HG03139 (cell line): Measurements from ENCODE around the gene FOXO1.

Source experiments
- ATAC-seq: cut with Tn5 transposase; IDR thresholded peaks from one replicate; pipeline ENCODE4 v1.9.1; 2021; ENCODE audit not compliant: unreplicated experiment

The FOXO1 gene

GRCh38 chr13:40552895-40553294 lies 113.5 kb downstream of the FOXO1 start:
- ATAC-seq: no peak

GRCh38 chr13:40550130-40550529 lies 116.3 kb downstream of the FOXO1 start:
- ATAC-seq: no peak

GRCh38 chr13:40549500-40550094 lies 116.8 kb downstream of the FOXO1 start:
- no peak for ATAC-seq

- no peak for ATAC-seq
These were observed 118.7 kb downstream of the FOXO1 start for GRCh38 chr13:40547591-40548315.

GRCh38 chr13:40546047-40546446 lies 120.4 kb downstream of the FOXO1 start:
- no peak for ATAC-seq

GRCh38 chr13:40540328-40541044 lies 126.0 kb downstream of the FOXO1 start:
- no peak for ATAC-seq

- no peak for ATAC-seq
These were observed 126.7 kb downstream of the FOXO1 start for GRCh38 chr13:40539576-40540327.

- no peak for ATAC-seq
These were observed 129.1 kb downstream of the FOXO1 start for GRCh38 chr13:40537146-40537895.

- no peak for ATAC-seq
These were observed 129.9 kb downstream of the FOXO1 start for GRCh38 chr13:40536443-40537113.

- ATAC-seq: no peak
These were observed 131.1 kb downstream of the FOXO1 start for GRCh38 chr13:40535345-40535836.

GRCh38 chr13:40534456-40534855 lies 132.0 kb downstream of the FOXO1 start:
- no peak for ATAC-seq

GRCh38 chr13:40533072-40533471 lies 133.4 kb downstream of the FOXO1 start:
- no peak for ATAC-seq

GRCh38 chr13:40530961-40531360 lies 135.5 kb downstream of the FOXO1 start:
- ATAC-seq: no peak

- ATAC-seq: no peak
These were observed 137.6 kb downstream of the FOXO1 start for GRCh38 chr13:40528881-40529280.

GRCh38 chr13:40527914-40528313 lies 138.5 kb downstream of the FOXO1 start:
- no peak for ATAC-seq

- no peak for ATAC-seq
These were observed 144.2 kb downstream of the FOXO1 start for GRCh38 chr13:40522282-40522681.

- no peak for ATAC-seq
These were observed 145.5 kb downstream of the FOXO1 start for GRCh38 chr13:40520916-40521315.

- ATAC-seq: no peak
These were observed 146.8 kb downstream of the FOXO1 start for GRCh38 chr13:40519637-40520036.

- peak; percentile 52 for ATAC-seq
These were observed 148.0 kb downstream of the FOXO1 start for GRCh38 chr13:40518481-40518882.
